H9 (cell line): Measurements from ENCODE around the gene SLC2A5. TPM values are rescaled to one million over a fixed set of nuclear protein-coding genes. Genes with fewer than 3 reads are reported as not detected.

ENCODE experiments used
- DNase-seq: peaks from one replicate; pipeline ENCODE4 v3.0.0-alpha.2; 2017
- H2AFZ ChIP-seq: one replicate; pipeline ENCODE4 v1.6.1; 2013; ENCODE audit warnings: mild to moderate bottlenecking, low read length, control low read depth, moderate library complexity
- H2AK5ac ChIP-seq: 2 replicates; pipeline ENCODE4 v1.6.1; 2013; ENCODE audit warnings: low read length, control low read depth, mixed read lengths; ENCODE audit not compliant: insufficient read length
- H2BK120ac ChIP-seq: one replicate; pipeline ENCODE4 v1.6.1; 2013; ENCODE audit warnings: low read depth, mild to moderate bottlenecking, low read length, control low read depth, inconsistent platforms; ENCODE audit not compliant: poor library complexity, severe bottlenecking
- H2BK12ac ChIP-seq: 2 replicates; pipeline ENCODE4 v1.6.1; 2013; ENCODE audit warnings: low read length, control low read depth, mixed read lengths, low read depth; ENCODE audit not compliant: insufficient read length
- H2BK15ac ChIP-seq: 2 replicates; pipeline ENCODE4 v1.6.1; 2013; ENCODE audit warnings: low read depth, low read length, control low read depth
- H2BK20ac ChIP-seq: one replicate; pipeline ENCODE4 v1.6.1; 2013; ENCODE audit warnings: low read depth, mild to moderate bottlenecking, low read length, control low read depth, inconsistent platforms; ENCODE audit not compliant: poor library complexity, severe bottlenecking
- H2BK5ac ChIP-seq: 2 replicates; pipeline ENCODE4 v1.6.1; 2013; ENCODE audit warnings: low read length, control low read depth, mixed read lengths; ENCODE audit not compliant: insufficient read length
- H3K14ac ChIP-seq: 2 replicates; pipeline ENCODE4 v1.6.1; 2013; ENCODE audit warnings: low read length, control low read depth; ENCODE audit not compliant: insufficient read depth
- H3K18ac ChIP-seq: 2 replicates; pipeline ENCODE4 v1.6.1; 2013; ENCODE audit warnings: low read depth, mild to moderate bottlenecking, mixed read lengths, low read length, control low read depth; ENCODE audit not compliant: insufficient read length
- H3K23ac ChIP-seq: 2 replicates; pipeline ENCODE4 v1.6.1; 2013; ENCODE audit warnings: low read length, control low read depth, mixed read lengths, low read depth; ENCODE audit not compliant: insufficient read length
- H3K23me2 ChIP-seq: 2 replicates; pipeline ENCODE4 v1.6.1; 2013; ENCODE audit warnings: low read depth, mild to moderate bottlenecking, mixed read lengths, low read length, control low read depth; ENCODE audit not compliant: insufficient read length, poor library complexity, severe bottlenecking
- H3K27ac ChIP-seq: 2 replicates; pipeline ENCODE4 v1.5.1; 2013; ENCODE audit warnings: low read length, control low read depth, mixed read lengths, low read depth; ENCODE audit not compliant: insufficient read length
- H3K27me3 ChIP-seq: 2 replicates; pipeline ENCODE4 v1.6.1; 2013; ENCODE audit warnings: low read length, control low read depth, inconsistent platforms; ENCODE audit not compliant: insufficient read depth
- H3K4ac ChIP-seq: 2 replicates; pipeline ENCODE4 v1.6.1; 2013; ENCODE audit warnings: low read depth, mild to moderate bottlenecking, control low read depth, inconsistent platforms, low read length, moderate library complexity
- H3K4me1 ChIP-seq: 2 replicates; pipeline ENCODE4 v1.6.1; 2013; ENCODE audit warnings: low read length, control low read depth, inconsistent platforms; ENCODE audit not compliant: insufficient read depth
- H3K4me2 ChIP-seq: 2 replicates; pipeline ENCODE4 v1.6.1; 2013; ENCODE audit warnings: low read length, control low read depth, mixed read lengths; ENCODE audit not compliant: insufficient read length, insufficient read depth
- H3K56ac ChIP-seq: 2 replicates; pipeline ENCODE4 v1.6.1; 2013; ENCODE audit warnings: low read depth, mild to moderate bottlenecking, mixed read lengths, low read length, control low read depth; ENCODE audit not compliant: insufficient read length
- H3K79me1 ChIP-seq: 2 replicates; pipeline ENCODE4 v1.6.1; 2013; ENCODE audit warnings: low read depth, mild to moderate bottlenecking, moderate library complexity, low read length, control low read depth, inconsistent platforms; ENCODE audit not compliant: insufficient read depth, poor library complexity, severe bottlenecking
- H3K79me2 ChIP-seq: 2 replicates; pipeline ENCODE4 v1.6.1; 2013; ENCODE audit warnings: low read length, control low read depth, inconsistent platforms; ENCODE audit not compliant: insufficient read depth
- H3K9ac ChIP-seq: 2 replicates; pipeline ENCODE4 v1.6.1; 2013; ENCODE audit warnings: low read length, control low read depth, mixed read lengths; ENCODE audit not compliant: insufficient read length; ENCODE audit errors: extremely low read depth
- H3K9me3 ChIP-seq: one replicate; pipeline ENCODE4 v1.6.1; 2013; ENCODE audit warnings: low read depth, low read length, inconsistent platforms; ENCODE audit not compliant: control insufficient read depth
- H3T11ph ChIP-seq: one replicate; pipeline ENCODE4 v1.6.1; 2013; ENCODE audit warnings: mild to moderate bottlenecking, low read length, control low read depth, inconsistent platforms
- H4K20me1 ChIP-seq: one replicate; pipeline ENCODE4 v1.6.1; 2013; ENCODE audit not compliant: control insufficient read depth, insufficient read length, insufficient read depth
- H4K5ac ChIP-seq: 2 replicates; pipeline ENCODE4 v1.6.1; 2013; ENCODE audit warnings: low read depth, mild to moderate bottlenecking, mixed read lengths, low read length, control low read depth; ENCODE audit not compliant: insufficient read length
- H4K8ac ChIP-seq: replicated peaks from 2 replicates; pipeline ENCODE4 v1.6.1; 2013; ENCODE audit warnings: low read length, control low read depth, mixed read lengths, low read depth; ENCODE audit not compliant: insufficient read length
- H4K91ac ChIP-seq: 2 replicates; pipeline ENCODE4 v1.6.1; 2013; ENCODE audit warnings: low read depth, mild to moderate bottlenecking, moderate library complexity, mixed read lengths, low read length, control low read depth; ENCODE audit not compliant: insufficient read length
- H3K27ac Mint-ChIP-seq, 3 experiments: 2 replicates in 2 of 3; 3 replicates in 1 of 3; pipeline ENCODE4 v1.8.0; 2020 to 2021; ENCODE audit warnings: mixed read lengths in 3 of 3, mild to moderate bottlenecking in 1 of 3, moderate library complexity in 1 of 3
- H3K27me3 Mint-ChIP-seq: 2 replicates; pipeline ENCODE4 v1.8.0; 2021; ENCODE audit warnings: low read depth, mild to moderate bottlenecking, moderate library complexity, mixed read lengths
- H3K36me3 Mint-ChIP-seq, 3 experiments: 2 replicates in 2 of 3; 3 replicates in 1 of 3; pipeline ENCODE4 v1.8.0; 2020 to 2021; ENCODE audit warnings: low read depth in 3 of 3, mixed read lengths in 3 of 3; ENCODE audit not compliant: insufficient read depth in 1 of 3
- H3K4me1 Mint-ChIP-seq, 2 experiments: 2 replicates each; pipeline ENCODE4 v1.8.0; 2020; ENCODE audit warnings: mixed read lengths in 2 of 2
- H3K4me3 Mint-ChIP-seq, 2 experiments: 2 replicates in 1 of 2; 3 replicates in 1 of 2; pipeline ENCODE4 v1.8.0; 2020 to 2021; ENCODE audit warnings: mild to moderate bottlenecking in 2 of 2, mixed read lengths in 2 of 2, moderate library complexity in 1 of 2
- H3K9me3 Mint-ChIP-seq, 2 experiments: 2 replicates in 1 of 2; 3 replicates in 1 of 2; pipeline ENCODE4 v1.8.0; 2020; ENCODE audit warnings: mild to moderate bottlenecking in 2 of 2, mixed read lengths in 2 of 2, moderate library complexity in 1 of 2
- CTCF ChIP-seq: fragments of 200-600 bp; sonication (generic); conservative IDR thresholded peaks from 3 replicates; pipeline ENCODE4 v1.8.0; 2021; ENCODE audit warnings: antibody characterized with exemption, mild to moderate bottlenecking
- WGBS: extraction: QIAGEN DNeasy Blood & Tissue Kit; methylation state at CpG from one replicate; pipeline ENCODE4 v1.1.7; 2013; ENCODE audit warnings: missing lambda C conversion rate, low lambda C conversion rate, mixed read lengths; ENCODE audit not compliant: insufficient read length; ENCODE audit errors: extremely low coverage; 5-methylcytosine and 5-hydroxymethylcytosine counted together
- total RNA-seq: library from RNA; stranded (reverse); gene quantifications from 2 replicates; pipeline ENCODE4 v1.2.1, GENCODE V29; 2021

Gene SLC2A5
- total RNA-seq, 1 experiment from 2014 or later, result not detected

DNA sequence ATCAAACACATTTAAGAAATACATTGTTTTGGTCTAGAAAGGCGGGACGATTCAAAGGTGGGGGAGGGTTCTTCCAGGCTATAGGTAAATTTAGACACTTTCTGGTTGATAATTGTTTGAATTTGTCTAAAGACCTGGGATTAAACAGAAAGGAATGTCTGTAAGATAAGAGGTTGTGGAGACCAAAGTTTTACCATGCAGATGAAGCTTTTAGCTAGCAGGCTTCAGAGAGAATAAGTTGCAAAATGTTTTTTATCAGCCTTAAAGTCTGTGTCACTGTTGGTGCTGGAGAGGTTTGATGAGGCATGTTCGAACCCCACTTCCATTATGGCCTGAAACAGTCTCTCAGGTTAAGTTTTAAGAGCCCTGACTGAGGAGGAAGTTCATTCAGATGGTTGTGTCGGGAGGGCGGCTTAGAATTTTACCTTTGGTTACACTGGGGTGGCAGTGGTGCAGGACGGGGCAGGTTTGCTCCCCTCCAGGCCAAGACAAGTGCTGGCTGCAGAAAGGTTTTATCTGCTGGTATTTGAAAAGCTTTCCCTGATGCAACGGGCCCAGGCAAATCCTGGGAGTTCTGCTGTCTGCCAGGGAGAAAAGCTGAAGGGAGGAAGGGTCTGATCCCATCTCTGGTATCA, 16.0 kb upstream of the SLC2A5 start:
- no peaks in the 10 kb centered on the region for H3K27me3 ChIP-seq
- Mint-ChIP-seq H3K4me3 (no peak overlapping the region), H3K9me3 (peaks cover 20 to 22% of the 10 kb centered on the region in 2 experiments), H3K27ac (no peak overlapping the region; a peak in 2 of 7 replicates), H3K36me3 (peaks cover 0 to 20% (median 3%) of the 10 kb centered on the region in 3 experiments; a peak in 6 of 7 replicates), H3K27me3 (peaks cover 5% of the 10 kb centered on the region), H3K4me1 (peaks cover 6 to 11% of the 10 kb centered on the region in 2 experiments)
- no peaks in the 10 kb centered on the region for H3K9me3 ChIP-seq
- H3K18ac ChIP-seq, result no peak overlapping the region
- no peaks in the 10 kb centered on the region for H3K23me2 ChIP-seq
- WGBS, result no CpG with 5 or more reads among the region's 7 CpGs
- H3K27ac ChIP-seq, result no peak overlapping the region
- H4K8ac ChIP-seq, result no peak overlapping the region
- H3K4ac ChIP-seq, result no peak overlapping the region
- no peak overlapping the region for H3K4me2 ChIP-seq
- H3K4me1 ChIP-seq, result peaks cover 3% of the 10 kb centered on the region; the same call in 1 of the 2 replicates
- no peak overlapping the region for H2AK5ac ChIP-seq
- no peak overlapping the region for H2BK20ac ChIP-seq
- H3K14ac ChIP-seq, result no peak overlapping the region
- H3K79me2 ChIP-seq, result no peaks in the 10 kb centered on the region
- H3T11ph ChIP-seq, result no peak overlapping the region
- no peaks in the 10 kb centered on the region for H4K20me1 ChIP-seq
- H2BK120ac ChIP-seq, result no peak overlapping the region
- H3K79me1 ChIP-seq, result no peaks in the 10 kb centered on the region
- no peak overlapping the region for H2BK5ac ChIP-seq
- no peak overlapping the region for H2BK12ac ChIP-seq
- no peak overlapping the region for H4K91ac ChIP-seq
- no peak overlapping the region for H3K56ac ChIP-seq
- no peak overlapping the region for H4K5ac ChIP-seq
- H3K9ac ChIP-seq, result no peak overlapping the region
- H3K23ac ChIP-seq, result no peak overlapping the region
- TF ChIP-seq CTCF, result no peak
- no peak for DNase-seq
- H2AFZ ChIP-seq, result no peak overlapping the region
- no peak overlapping the region for H2BK15ac ChIP-seq
